K562 (cell line): Measurements from ENCODE around the gene THOC3. TPM values are rescaled to one million over a fixed set of nuclear protein-coding genes. Genes with fewer than 3 reads are reported as not detected.
"Not testable (repeated sequence)": the region's sequence is repeated elsewhere in the genome, so short reads cannot be mapped to it uniquely, and the experiment has no call there.

ENCODE experiments used
- ATAC-seq: fragments of 200-7000 bp; cut with Tn5 transposase; 3 replicates; pipeline ENCODE4 v1.9.1; 2020; ENCODE audit warnings: moderate library complexity
- BruUV-seq: library from RNA; stranded (reverse); fragments of 400-500 nt; replicated peaks from 2 replicates; lab custom pipeline; 2021; lab: Mats Ljungman, UMichigan
- CTCF ChIA-PET: fragments of 300-600 bp; formaldehyde crosslinking; extraction: SDS; loops from one replicate; lab custom pipeline; 2021; ENCODE audit warnings: low intra/inter-chr PET ratio; lab: Yijun Ruan, JAX
- POLR2A ChIA-PET: fragments of 300-600, 350-650 bp; sonication (Branson Sonifier 250); formaldehyde crosslinking; extraction: SDS; loops from one replicate; lab custom pipeline; 2021; ENCODE audit warnings: antibody characterized with exemption, inconsistent platforms; lab: Yijun Ruan, JAX
- DNase-seq, 4 experiments: peaks; one replicate each; pipeline versions ENCODE4 v3.0.0 to v3.0.0-alpha.2; 2011 to 2018; ENCODE audit warnings: low spot score in 3 of 4, mixed read lengths in 3 of 4; ENCODE audit errors: extremely low read depth in 1 of 4
- FAIRE-seq: peaks from 2 replicates; lab custom pipeline; 2011; peaks lifted over from hg19 to GRCh38; lab: Jason Lieb, UNC
- H2AFZ ChIP-seq: 2 replicates; pipeline ENCODE4 v1.6.0; 2011; ENCODE audit warnings: low read depth, low read length, control low read depth, inconsistent platforms
- H3K27ac ChIP-seq: fragments of 200-600 bp; 3 replicates; pipeline ENCODE4 v1.8.0; 2011; ENCODE audit warnings: low read depth, mild to moderate bottlenecking, control low read depth, inconsistent platforms, low read length, moderate library complexity, mixed read lengths; ENCODE audit errors: extremely low read depth
- H3K27me3 ChIP-seq, 2 experiments: fragments of 300-600 bp in 1 of 2; 2 replicates in 1 of 2; 3 replicates in 1 of 2; pipeline versions ENCODE4 v1.6.0 to v1.8.0; 2011; ENCODE audit warnings: inconsistent platforms in 2 of 2, low read length in 2 of 2, mild to moderate bottlenecking in 1 of 2, mixed read lengths in 1 of 2, moderate library complexity in 1 of 2; ENCODE audit not compliant: control insufficient read depth in 2 of 2, insufficient read depth in 2 of 2
- H3K36me3 ChIP-seq: fragments of 300-600 bp; 3 replicates; pipeline ENCODE4 v1.8.0; 2011; ENCODE audit warnings: mild to moderate bottlenecking, low read length, inconsistent platforms; ENCODE audit not compliant: control insufficient read depth, insufficient read depth
- H3K4me1 ChIP-seq, 2 experiments: fragments of 200-600 bp in 1 of 2; replicated peaks in 1 of 2; 2 replicates in 1 of 2; 3 replicates in 1 of 2; pipeline versions ENCODE4 v1.5.1 to v1.8.0; 2011; ENCODE audit warnings: inconsistent platforms in 2 of 2, low read length in 2 of 2, mild to moderate bottlenecking in 1 of 2, mixed read lengths in 1 of 2, moderate library complexity in 1 of 2; ENCODE audit not compliant: control insufficient read depth in 2 of 2, insufficient read depth in 2 of 2
- H3K4me2 ChIP-seq: 2 replicates; pipeline ENCODE4 v1.6.1; 2011; ENCODE audit warnings: low read length, control low read depth, inconsistent platforms, mixed read lengths; ENCODE audit not compliant: insufficient read depth
- H3K4me3 ChIP-seq: fragments of 200-600 bp; sonication (generic), shearing (Covaris generic); 2 replicates; pipeline ENCODE4 v1.5.1; 2016; ENCODE audit warnings: control low read depth, inconsistent platforms
- H3K79me2 ChIP-seq: fragments of 200-600 bp; 3 replicates; pipeline ENCODE4 v1.8.0; 2011; ENCODE audit warnings: low read length, inconsistent platforms; ENCODE audit not compliant: control insufficient read depth, insufficient read depth
- H3K9ac ChIP-seq, 2 experiments: 2 replicates each; pipeline versions ENCODE4 v1.6.0 to v1.6.1; 2011; ENCODE audit warnings: low read depth in 2 of 2, low read length in 2 of 2, control low read depth in 1 of 2, inconsistent platforms in 1 of 2, mild to moderate bottlenecking in 1 of 2, mixed read lengths in 1 of 2; ENCODE audit not compliant: insufficient read depth in 1 of 2
- H3K9me1 ChIP-seq: one replicate; pipeline ENCODE4 v1.6.0; 2011; ENCODE audit warnings: inconsistent platforms, mild to moderate bottlenecking, low read length, moderate library complexity; ENCODE audit not compliant: control insufficient read depth, insufficient read depth
- H3K9me3 ChIP-seq: replicated peaks from 2 replicates; pipeline ENCODE4 v1.5.1; 2011; ENCODE audit warnings: low read depth, low read length, inconsistent platforms; ENCODE audit not compliant: control insufficient read depth, insufficient read depth
- H4K20me1 ChIP-seq: replicated peaks from 2 replicates; pipeline ENCODE4 v1.6.1; 2011; ENCODE audit warnings: low read length, inconsistent platforms, mixed read lengths; ENCODE audit not compliant: control insufficient read depth, insufficient read depth
- CTCF ChIP-seq, 3 experiments: IDR thresholded peaks in 2 of 3; conservative IDR thresholded peaks in 1 of 3; 2 replicates each; pipeline ENCODE4 v1.5.1; 2011 to 2012; ENCODE audit warnings: low read length in 3 of 3, mild to moderate bottlenecking in 3 of 3, control low read depth in 2 of 3, improper control_type of control experiment in 1 of 3, inconsistent platforms in 1 of 3, low read depth in 1 of 3, mixed read lengths in 1 of 3, moderate library complexity in 1 of 3; ENCODE audit not compliant: insufficient read depth in 2 of 3
- WGBS: fragments of 100-300 bp; shearing (Covaris generic); methylation state at CpG from one replicate; pipeline ENCODE4 v1.1.6; 2016; ENCODE audit warnings: low coverage, mixed read lengths; ENCODE audit not compliant: insufficient coverage; ENCODE audit errors: missing lambda C conversion rate; 5-methylcytosine and 5-hydroxymethylcytosine counted together
- in situ Hi-C: fragments of 300-500 bp; cut with MboI; formaldehyde crosslinking; loops from 4 replicates; pipeline ENCODE4 v1.15.0; 2018; ENCODE audit warnings: inconsistent platforms, mixed read lengths
- intact Hi-C: fragments of 100-400 bp; cut with micrococcal nuclease; formaldehyde crosslinking; loops from 2 replicates; pipeline ENCODE4 v1.14.2; 2022
- polyA plus RNA-seq, 8 experiments: library from polyadenylated mRNA; depleted of rRNA in 4 of 8; stranded (reverse) in 5 of 8; unstranded in 3 of 8; fragments of >200 nt; fragmentation: Nextera tagmentation in 2 of 8; fragmentation: Illumina TruSeq in 1 of 8; extraction: Ambion mirVana in 2 of 8; extraction: Trizol in 1 of 8; gene quantifications; 2 replicates each; pipeline versions ENCODE4 v1.2.1 to v1.2.3, GENCODE V29; 2011 to 2014; ENCODE audit warnings: inconsistent platforms in 1 of 8, missing spikeins in 1 of 8
- total RNA-seq, 7 experiments: library from RNA; depleted of rRNA in 6 of 7; stranded (reverse); fragments of >200 nt in 6 of 7; fragmentation: Illumina TruSeq in 2 of 7; extraction: Trizol in 2 of 7; gene quantifications; 2 replicates each; pipeline versions ENCODE4 v1.2.1 to v1.2.3, GENCODE V29; 2011 to 2021; ENCODE audit warnings: low replicate concordance in 1 of 7

Gene THOC3
- total and polyA plus RNA-seq, 9 of the 15 experiments (the other 6 are each of a cell fraction or from before 2014, with no cell fraction given), result 29.8 to 360 (median 112) TPM

DNA sequence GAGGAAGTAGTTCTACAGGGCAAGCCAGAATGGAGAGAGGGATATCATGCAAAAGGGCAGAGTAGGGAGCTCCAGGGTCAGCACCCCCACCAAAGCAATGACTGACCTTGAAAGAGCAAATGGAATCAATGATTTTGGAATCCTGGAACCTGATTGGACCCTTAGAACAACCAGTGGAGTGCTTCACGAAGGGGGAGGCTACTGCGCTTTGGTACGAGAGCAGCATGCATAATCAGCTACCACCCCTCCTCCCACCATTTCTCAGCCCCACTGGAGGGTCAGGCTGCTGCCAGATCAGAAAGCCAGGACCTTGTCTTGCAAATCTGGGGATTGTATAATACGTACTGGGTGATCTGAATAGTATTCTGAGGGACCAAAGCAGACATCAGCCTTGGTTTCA is 43.0 kb upstream of the THOC3 start:
- H3K4me3 ChIP-seq, H3K9me1 ChIP-seq, in situ Hi-C loops, intact Hi-C loops, DNase-seq, H4K20me1 ChIP-seq, H3K9me3 ChIP-seq, ATAC-seq, POLR2A ChIA-PET, H2AFZ ChIP-seq, H3K9ac ChIP-seq, H3K27me3 ChIP-seq, H3K27ac ChIP-seq, CTCF ChIA-PET, H3K79me2 ChIP-seq, H3K4me1 ChIP-seq, BruUV-seq, H3K4me2 ChIP-seq, FAIRE-seq, H3K36me3 ChIP-seq: not testable (repeated sequence)
- 10% methylated on average over 2 of the region's 4 CpGs for WGBS

DNA sequence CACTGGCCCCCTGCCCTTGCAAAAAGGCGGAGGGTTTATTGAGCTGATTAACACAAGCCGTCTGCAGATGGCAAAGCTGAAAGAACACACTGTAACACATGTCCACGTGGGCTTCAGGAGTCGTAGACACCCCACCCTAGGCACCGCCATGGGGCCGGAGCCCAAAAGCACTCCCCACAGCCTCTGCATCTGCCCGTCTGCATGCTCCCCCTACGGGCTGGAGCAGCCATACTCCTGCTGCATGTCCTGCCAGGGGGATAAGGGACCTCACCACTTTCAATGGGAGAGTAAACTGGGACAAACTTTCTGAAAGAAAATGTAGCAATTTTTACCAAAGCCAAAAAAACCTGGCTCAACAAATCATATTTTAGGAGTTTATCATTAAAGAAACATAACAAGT is 42.1 kb upstream of the THOC3 start:
- H3K9me1 ChIP-seq, H3K4me2 ChIP-seq, H3K79me2 ChIP-seq, intact Hi-C loops, H3K4me3 ChIP-seq, POLR2A ChIA-PET, H3K36me3 ChIP-seq, H3K4me1 ChIP-seq, in situ Hi-C loops, H3K9me3 ChIP-seq, FAIRE-seq, BruUV-seq, H3K27ac ChIP-seq, H3K27me3 ChIP-seq, CTCF ChIA-PET, H2AFZ ChIP-seq, H3K9ac ChIP-seq, H4K20me1 ChIP-seq: not testable (repeated sequence)
- ATAC-seq, result peak; percentile 85
- WGBS, result 4% methylated on average over 6 of the region's 8 CpGs
- DNase-seq, result peak in 1 of 4 experiments; percentile 6
- 0 out of 6 replicates have a peak, but pooled peaks of 1 of the 3 experiments have one; percentile 16 for TF ChIP-seq CTCF (IDR thresholded peaks at IDR 0.05 in 2 of 3, conservative IDR thresholded peaks at IDR 0.05 in 1 of 3; ENCODE audit: insufficient read depth in 2 of 3, low read depth in 1 of 3, low read length in 3 of 3)

DNA sequence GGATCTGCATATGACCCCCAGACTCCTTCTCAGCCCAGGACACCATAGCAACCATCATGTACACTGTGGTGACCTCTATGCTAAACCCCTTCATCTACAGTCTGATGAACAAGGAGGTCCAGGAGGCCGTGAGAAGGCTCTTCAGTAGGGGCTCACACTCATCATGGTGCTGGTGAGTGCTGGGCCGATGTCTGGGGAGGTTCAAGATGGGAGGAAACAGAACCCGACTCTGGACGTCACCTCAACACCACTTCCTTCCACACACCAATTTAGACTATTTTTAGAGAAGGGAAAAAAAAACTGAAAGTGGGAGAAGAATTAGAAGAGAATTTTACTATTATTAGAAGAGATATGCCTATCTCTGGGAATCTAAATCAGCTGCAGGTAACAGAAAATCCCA is 39.1 kb upstream of the THOC3 start:
- CTCF ChIA-PET, POLR2A ChIA-PET, H3K9me3 ChIP-seq, H3K79me2 ChIP-seq, ATAC-seq, H3K4me2 ChIP-seq, H4K20me1 ChIP-seq, H3K27me3 ChIP-seq, BruUV-seq, DNase-seq, H3K36me3 ChIP-seq, H2AFZ ChIP-seq, H3K27ac ChIP-seq, in situ Hi-C loops, FAIRE-seq, H3K4me1 ChIP-seq, intact Hi-C loops, H3K4me3 ChIP-seq, H3K9ac ChIP-seq, H3K9me1 ChIP-seq: not testable (repeated sequence)
- WGBS, result 0% methylated on average over 2 of the region's 4 CpGs
